Effector memory CD8-positive, alpha-beta T cell (primary cell): ENCODE data around the gene DNMT3L.

Source experiments
- ATAC-seq: fragments of 150-1000 bp; cut with Tn5 transposase; replicated peaks from 2 replicates; pipeline ENCODE4 v1.10.0; 2021; ENCODE audit warnings: mild to moderate bottlenecking, moderate library complexity
- DNase-seq, 3 experiments: peaks; one replicate each; pipeline ENCODE4 v3.0.0; 2021
- H3K27ac Mint-ChIP-seq, 2 donors: one replicate each; pipeline ENCODE4 v1.8.0; 2022; ENCODE audit warnings: mild to moderate bottlenecking in 2 of 2, mixed read lengths in 2 of 2, moderate library complexity in 2 of 2
- H3K27me3 Mint-ChIP-seq, 2 donors: one replicate each; pipeline ENCODE4 v1.8.0; 2022; ENCODE audit warnings: mixed read lengths in 2 of 2
- H3K36me3 Mint-ChIP-seq: one replicate; pipeline ENCODE4 v1.8.0; 2022; ENCODE audit warnings: mild to moderate bottlenecking, moderate library complexity, mixed read lengths; ENCODE audit not compliant: insufficient read depth
- H3K4me1 Mint-ChIP-seq, 2 donors: one replicate each; pipeline ENCODE4 v1.8.0; 2022; ENCODE audit warnings: low read depth in 2 of 2, mixed read lengths in 2 of 2
- H3K4me3 Mint-ChIP-seq, 2 donors: one replicate each; pipeline ENCODE4 v1.8.0; 2022; ENCODE audit warnings: mild to moderate bottlenecking in 2 of 2, mixed read lengths in 2 of 2, moderate library complexity in 2 of 2
- H3K9me3 Mint-ChIP-seq, 2 donors: one replicate each; pipeline ENCODE4 v1.8.0; 2022; ENCODE audit warnings: mixed read lengths in 2 of 2

Gene DNMT3L

DNA sequence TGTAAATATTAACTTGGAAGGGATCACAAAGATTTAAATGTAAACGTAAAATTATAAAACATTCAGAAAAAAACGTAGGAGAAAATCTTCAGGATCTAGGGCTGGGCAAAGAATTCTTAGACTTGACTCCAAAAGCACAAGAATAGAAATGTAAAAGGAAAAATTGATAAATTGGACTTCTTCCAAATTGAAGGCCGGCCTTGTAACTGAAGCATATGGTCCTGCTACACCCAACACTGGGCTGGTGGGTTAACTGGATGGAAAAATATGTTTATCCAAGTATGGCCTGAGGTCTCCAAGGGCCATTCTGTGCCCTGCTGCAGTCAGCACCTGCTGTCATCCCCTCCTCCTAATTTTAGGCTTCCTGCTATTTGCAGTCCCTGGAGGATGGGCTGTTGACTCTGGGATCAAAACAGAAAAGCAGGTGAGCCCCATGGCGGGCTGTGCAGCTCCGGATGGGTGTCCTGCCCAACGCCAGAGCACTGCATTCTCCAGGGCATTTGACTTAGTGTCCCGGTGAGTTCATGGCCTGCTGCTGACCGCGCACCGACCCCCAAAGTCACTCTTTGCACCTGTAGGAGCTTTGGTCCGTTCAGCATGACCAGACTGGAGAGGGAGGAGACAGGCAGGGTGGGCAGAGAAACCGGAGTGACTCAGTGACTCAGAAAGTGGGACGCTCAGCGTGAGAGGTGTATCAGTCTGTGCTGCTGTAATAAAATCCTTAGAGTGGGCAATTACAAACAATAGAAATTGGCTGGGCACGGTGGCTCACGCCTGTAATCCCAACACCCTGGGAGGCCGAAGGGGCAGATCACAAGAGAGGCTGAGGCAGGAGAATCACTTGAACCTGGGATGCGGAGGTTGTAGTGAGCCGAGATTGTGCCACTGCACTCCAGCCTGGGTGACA lies 17.9 kb upstream of the DNMT3L start:
- Mint-ChIP-seq H3K27ac (no peak overlapping the region), H3K36me3 (peaks cover 5% of the 10 kb centered on the region), H3K27me3 (no peaks in the 10 kb centered on the region), H3K9me3 (no peaks in the 10 kb centered on the region), H3K4me3 (no peak overlapping the region), H3K4me1 (no peaks in the 10 kb centered on the region)
- no peak for DNase-seq
- ATAC-seq = no peak

DNA sequence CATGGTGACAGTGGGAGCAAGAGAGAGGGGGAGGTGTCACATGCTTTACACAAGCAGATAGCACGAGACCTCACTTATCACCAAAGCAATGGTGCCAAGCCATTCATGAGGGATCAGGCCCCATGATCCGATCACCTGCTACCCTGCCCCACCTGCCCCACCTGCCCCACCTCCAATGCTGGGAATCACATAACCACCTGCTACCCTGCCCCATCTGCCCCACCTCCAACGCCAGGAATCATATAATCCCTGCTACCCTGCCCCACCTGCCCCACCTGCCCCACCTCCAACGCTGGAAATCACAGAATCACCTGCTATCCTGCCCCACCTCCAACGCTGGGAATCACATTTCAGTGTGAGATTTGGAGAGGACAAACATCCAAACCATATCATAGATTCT lies 13.3 kb upstream of the DNMT3L start:
- ATAC-seq (no peak), DNase-seq (no peak)
- Mint-ChIP-seq H3K9me3 (no peaks in the 10 kb centered on the region), H3K4me3 (no peak overlapping the region), H3K4me1 (no peaks in the 10 kb centered on the region), H3K36me3 (peaks cover 5% of the 10 kb centered on the region), H3K27me3 (peaks cover 0 to 9% of the 10 kb centered on the region in 2 donors), H3K27ac (no peak overlapping the region)

DNA sequence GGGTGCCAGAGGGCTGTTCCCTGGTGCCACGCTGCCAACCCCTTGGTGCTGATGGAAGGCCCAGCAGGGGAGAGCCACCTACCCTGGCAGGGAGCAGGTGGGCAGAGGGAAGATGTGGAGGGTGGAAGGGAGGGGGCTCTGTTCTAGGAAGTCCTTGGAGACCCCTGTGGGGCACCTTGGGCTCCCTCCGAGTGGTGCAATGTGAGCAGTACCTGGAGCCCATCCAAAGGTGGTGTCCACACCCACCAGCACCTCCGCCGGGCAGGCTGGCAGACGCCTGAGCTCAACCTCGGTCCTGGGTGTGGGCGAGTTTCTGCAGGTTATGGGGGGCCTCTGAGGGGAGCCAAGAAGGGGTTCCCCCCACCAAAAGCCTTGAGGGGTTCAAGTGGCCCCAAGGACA lies 11.3 kb upstream of the DNMT3L start:
- no peak overlapping the region for H3K27ac Mint-ChIP-seq
- no peaks in the 10 kb centered on the region for H3K4me1 Mint-ChIP-seq
- no peak for ATAC-seq

DNA sequence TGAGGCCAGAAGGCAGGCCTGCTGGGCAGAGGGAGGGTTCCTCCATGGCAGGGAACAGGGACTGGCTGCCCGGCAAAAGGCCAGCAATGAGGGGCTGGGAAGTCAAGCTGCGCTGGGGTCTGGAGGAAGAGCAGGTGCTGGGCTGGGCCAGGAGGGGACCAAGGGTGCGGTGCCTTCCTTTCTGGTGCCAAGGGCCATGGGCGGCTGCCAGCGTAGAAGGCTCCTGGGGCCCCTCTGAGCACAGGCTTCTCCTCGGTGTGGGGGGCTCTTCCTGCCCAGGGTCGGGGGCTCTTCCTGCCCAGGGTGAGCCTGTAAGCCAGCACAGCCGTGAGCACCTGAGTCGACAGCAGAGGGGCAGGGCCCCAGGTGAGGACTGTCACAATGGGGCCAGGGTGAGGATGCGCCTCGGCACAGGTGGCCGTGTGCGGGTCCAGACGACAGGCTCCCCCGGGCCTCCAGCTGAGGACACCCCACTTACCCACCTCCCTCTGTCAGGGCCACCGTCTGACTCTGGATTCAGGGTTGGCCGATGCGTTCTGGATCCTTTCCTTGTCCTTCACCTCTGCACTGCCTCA lies 10.7 kb upstream of the DNMT3L start:
- DNase-seq (no peak), ATAC-seq (no peak)
- Mint-ChIP-seq H3K9me3 (no peaks in the 10 kb centered on the region), H3K27me3 (peaks cover 0 to 9% of the 10 kb centered on the region in 2 donors), H3K36me3 (peaks cover 3% of the 10 kb centered on the region), H3K4me3 (no peak overlapping the region), H3K4me1 (no peaks in the 10 kb centered on the region), H3K27ac (no peak overlapping the region)

More for the DNA sequence above, 11.3 kb upstream of the DNMT3L start:
- DNase-seq = no peak
- Mint-ChIP-seq H3K4me3 (no peak overlapping the region), H3K36me3 (peaks cover 5% of the 10 kb centered on the region), H3K27me3 (peaks cover 0 to 9% of the 10 kb centered on the region in 2 donors), H3K9me3 (no peaks in the 10 kb centered on the region)

DNA sequence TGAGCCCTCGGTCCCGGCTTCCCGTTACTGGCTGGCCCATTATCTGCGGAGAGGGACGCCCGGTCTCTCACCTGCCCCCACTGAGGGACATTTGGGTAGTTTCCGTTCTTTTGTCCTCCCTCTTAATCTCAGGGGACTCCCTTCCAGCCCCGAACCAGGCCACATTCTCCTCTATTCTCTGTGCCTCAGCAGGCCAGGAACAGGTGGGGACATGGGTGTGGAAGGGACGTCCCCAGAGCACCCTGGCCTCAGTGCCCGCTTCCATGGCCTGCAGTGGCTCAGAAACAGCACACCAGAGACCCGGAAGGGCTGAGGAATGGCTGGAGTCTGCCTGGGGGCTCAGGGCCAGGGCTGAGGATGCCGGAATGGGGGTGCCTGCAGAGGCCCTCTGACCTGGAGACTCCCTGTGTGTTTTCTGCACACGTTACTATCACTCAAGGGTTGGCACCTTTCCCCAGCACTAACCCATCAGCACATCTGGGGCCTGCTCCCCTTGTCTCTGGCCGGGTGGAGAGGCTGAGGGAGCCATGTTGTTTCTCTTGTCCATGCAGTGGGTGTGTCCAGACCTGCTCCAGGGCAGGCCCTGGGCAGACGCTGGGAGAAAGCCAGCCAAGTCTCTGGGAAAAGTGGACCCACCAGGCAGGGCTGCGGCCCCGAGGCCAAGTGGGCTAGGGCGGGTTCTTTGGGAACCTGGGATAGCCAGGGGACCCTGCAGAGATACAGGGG lies 10.0 kb upstream of the DNMT3L start:
- Mint-ChIP-seq H3K27me3 (peaks cover 0 to 9% of the 10 kb centered on the region in 2 donors), H3K4me1 (no peaks in the 10 kb centered on the region), H3K36me3 (peaks cover 3% of the 10 kb centered on the region), H3K9me3 (no peaks in the 10 kb centered on the region), H3K27ac (no peak overlapping the region), H3K4me3 (no peak overlapping the region)
- DNase-seq = no peak
- ATAC-seq = no peak

DNA sequence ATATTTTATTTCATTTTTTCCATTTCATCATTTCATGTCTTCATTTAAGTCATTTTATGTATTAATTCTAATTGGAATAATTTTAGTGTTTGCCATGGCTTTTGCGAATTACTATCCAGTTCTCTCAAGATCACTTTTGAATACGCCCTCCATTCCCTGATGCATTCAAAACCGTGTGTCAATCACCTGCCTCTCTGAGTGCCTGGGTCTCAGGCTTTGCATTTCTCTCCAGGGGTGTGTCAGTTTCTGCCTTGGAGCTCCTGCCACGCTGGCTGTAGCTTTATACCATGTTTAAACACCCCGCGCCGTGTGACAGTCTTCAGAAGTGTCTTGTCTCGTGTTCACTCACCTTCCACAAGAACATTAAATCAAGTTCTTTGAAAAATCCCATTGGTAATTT lies 7.4 kb upstream of the DNMT3L start:
- Mint-ChIP-seq H3K4me3 (no peak overlapping the region), H3K36me3 (no peaks in the 10 kb centered on the region), H3K27ac (no peak overlapping the region), H3K9me3 (no peaks in the 10 kb centered on the region), H3K4me1 (no peaks in the 10 kb centered on the region), H3K27me3 (peaks cover 0 to 9% of the 10 kb centered on the region in 2 donors)
- no peak for DNase-seq
- ATAC-seq = no peak

DNA sequence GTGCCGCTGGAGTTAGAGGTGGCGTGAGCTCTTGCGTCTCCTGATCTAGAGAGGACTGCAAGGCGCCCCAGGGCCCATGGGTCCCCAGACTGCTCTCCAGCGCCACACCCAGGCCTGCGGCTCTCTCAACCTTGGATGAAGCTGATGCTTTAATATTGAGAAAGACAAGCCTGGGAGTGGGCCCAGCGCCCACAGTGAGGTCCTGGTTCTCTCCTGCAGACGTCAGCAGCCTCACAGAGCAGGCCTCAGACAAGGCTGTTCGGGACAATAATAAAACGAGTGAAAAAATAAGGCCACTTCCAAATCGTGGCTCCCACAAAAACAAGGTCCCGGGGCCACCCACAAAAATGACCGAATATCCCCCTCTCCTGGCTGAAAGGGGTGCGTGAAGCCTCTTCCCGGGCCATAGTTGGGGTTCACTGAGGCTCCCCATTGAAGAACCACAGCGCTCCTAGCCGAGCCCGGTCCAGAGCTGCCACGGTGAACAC lies 6.0 kb upstream of the DNMT3L start:
- Mint-ChIP-seq H3K9me3 (no peaks in the 10 kb centered on the region), H3K36me3 (no peaks in the 10 kb centered on the region), H3K4me1 (no peaks in the 10 kb centered on the region), H3K4me3 (no peak overlapping the region), H3K27ac (no peak overlapping the region), H3K27me3 (peaks cover 0 to 3% of the 10 kb centered on the region in 2 donors)
- ATAC-seq (peak; percentile 26), DNase-seq (peak in 1 of 3 experiments; percentile 28)

DNA sequence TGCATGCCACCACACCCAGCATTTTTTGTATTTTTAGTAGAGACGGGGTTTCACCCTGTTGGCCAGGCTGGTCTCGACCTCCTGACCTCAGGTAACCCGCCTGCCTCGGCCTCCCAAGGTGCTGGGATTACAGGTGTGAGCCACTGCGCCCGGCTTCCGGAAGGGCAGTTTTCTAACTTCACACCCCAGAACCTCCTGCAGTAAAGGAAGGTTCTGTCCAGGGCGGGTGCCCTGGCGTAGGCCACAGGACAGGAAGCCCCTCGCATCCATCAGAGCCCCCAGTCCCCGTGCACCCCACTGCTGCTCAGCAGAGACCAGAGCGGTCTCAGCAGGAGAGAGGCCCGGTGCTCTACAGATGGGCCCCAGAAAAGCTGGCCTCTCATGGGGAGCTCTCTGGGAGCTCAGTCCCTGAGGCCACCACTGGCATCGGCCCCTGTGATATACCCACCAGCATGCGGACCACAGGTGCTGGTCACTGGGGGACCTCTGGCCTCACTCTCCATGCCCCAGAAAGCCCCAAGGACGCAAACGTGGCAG lies 4.1 kb upstream of the DNMT3L start:
- no peak for DNase-seq
- Mint-ChIP-seq H3K4me3 (no peak overlapping the region), H3K9me3 (no peaks in the 10 kb centered on the region), H3K36me3 (no peaks in the 10 kb centered on the region), H3K27ac (no peak overlapping the region), H3K4me1 (no peaks in the 10 kb centered on the region), H3K27me3 (no peaks in the 10 kb centered on the region)
- ATAC-seq = no peak

DNA sequence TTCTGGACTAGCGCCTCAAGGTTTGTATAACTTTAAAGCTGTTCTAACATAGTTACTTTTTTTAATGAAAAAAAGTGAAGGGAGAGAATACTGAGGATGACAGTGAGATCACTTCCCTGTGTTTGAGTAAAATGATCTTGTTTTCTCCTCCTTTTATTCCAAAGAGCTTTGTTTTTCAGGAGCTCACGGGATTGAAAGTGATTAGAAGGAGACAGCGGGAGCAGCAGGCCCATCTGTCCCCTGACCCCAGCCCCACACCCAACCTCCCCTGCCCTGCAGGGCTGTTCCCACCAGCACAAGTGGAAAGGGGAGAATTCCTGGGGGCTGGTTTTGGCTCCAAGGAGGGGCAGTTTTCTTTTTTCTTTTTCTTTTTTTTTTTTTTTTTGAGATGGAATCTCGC lies 2.1 kb upstream of the DNMT3L start:
- Mint-ChIP-seq H3K9me3 (no peaks in the 10 kb centered on the region), H3K27me3 (no peaks in the 10 kb centered on the region), H3K27ac (no peak overlapping the region), H3K4me1 (no peaks in the 10 kb centered on the region), H3K36me3 (peaks cover 2% of the 10 kb centered on the region), H3K4me3 (no peak overlapping the region)
- no peak for DNase-seq
- ATAC-seq = no peak

DNA sequence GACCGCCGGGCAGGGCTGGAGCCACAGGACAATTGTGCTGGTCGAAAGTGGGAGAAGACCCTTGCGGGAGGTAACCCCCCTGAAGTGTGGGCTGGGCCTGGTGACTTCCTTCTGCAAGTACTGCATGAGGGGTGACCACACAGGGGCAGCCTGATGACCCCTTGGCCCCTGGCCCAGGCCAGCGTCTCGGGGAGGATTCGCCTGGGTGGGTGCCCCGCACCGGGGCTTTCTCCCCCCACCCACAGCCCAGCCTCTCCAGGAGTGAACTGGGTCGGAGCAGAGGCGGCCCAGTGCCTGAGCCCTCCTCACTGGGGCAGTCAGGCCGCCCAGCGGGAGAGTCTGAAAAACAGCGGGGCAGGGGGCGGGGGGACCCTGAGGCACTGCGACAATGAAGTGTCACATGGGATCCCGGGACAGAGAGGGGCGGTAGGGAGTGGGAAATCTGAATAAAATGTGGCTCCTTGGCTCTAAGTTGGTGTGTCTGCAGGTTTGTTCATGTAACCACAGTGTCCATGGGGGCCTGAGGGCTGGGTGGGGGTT lies 1.6 kb upstream of the DNMT3L start:
- DNase-seq (no peak), ATAC-seq (no peak)
- H3K4me3 Mint-ChIP-seq = no peak overlapping the region
- H3K27me3 Mint-ChIP-seq = peaks cover 0 to 4% of the 10 kb centered on the region in 2 donors
- H3K27ac Mint-ChIP-seq = no peak overlapping the region
- peaks cover 2% of the 10 kb centered on the region for H3K36me3 Mint-ChIP-seq
- H3K4me1 Mint-ChIP-seq = no peaks in the 10 kb centered on the region
- no peaks in the 10 kb centered on the region for H3K9me3 Mint-ChIP-seq

DNA sequence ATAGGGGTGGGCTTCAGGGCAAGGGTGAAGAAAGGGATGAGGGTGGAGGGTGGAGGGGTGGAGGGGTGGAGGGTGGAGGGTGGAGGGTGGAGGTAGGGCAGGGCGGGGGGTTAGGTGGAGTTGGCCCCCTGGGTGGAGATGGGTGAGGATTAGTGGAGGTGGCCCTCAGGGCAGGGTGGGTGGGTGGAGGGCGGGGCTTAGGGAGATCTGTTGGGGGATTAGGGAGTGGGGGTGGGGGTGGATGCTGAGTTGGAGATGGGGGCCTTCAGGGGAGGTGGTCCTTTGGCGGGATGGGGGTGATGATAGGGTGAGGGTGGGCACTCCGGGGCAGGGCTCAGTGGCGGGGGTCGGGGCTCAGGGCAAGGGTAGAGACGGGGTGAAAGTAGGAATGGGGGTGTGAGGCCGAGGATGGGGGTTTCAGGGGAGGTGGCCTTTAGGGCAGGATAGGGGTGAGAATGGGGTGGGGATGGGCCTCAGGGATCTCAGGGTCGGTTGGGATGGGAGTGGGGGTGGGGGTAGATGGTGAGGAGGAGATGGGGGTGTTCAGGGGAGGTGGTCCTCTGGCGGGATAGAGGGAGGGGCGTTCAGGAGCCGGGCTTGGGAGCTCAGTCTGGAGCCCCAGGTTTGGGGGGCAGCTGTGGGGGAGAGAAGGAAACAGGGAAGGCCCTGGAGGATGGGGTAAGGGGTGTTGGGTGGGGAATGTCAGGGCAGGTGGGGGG lies 800 bp upstream of the DNMT3L start:
- ATAC-seq = no peak
- Mint-ChIP-seq H3K27me3 (peaks cover 0 to 10% of the 10 kb centered on the region in 2 donors), H3K9me3 (no peaks in the 10 kb centered on the region), H3K4me3 (no peak overlapping the region), H3K4me1 (no peaks in the 10 kb centered on the region), H3K27ac (no peak overlapping the region), H3K36me3 (peaks cover 2% of the 10 kb centered on the region)
- DNase-seq = no peak

DNA sequence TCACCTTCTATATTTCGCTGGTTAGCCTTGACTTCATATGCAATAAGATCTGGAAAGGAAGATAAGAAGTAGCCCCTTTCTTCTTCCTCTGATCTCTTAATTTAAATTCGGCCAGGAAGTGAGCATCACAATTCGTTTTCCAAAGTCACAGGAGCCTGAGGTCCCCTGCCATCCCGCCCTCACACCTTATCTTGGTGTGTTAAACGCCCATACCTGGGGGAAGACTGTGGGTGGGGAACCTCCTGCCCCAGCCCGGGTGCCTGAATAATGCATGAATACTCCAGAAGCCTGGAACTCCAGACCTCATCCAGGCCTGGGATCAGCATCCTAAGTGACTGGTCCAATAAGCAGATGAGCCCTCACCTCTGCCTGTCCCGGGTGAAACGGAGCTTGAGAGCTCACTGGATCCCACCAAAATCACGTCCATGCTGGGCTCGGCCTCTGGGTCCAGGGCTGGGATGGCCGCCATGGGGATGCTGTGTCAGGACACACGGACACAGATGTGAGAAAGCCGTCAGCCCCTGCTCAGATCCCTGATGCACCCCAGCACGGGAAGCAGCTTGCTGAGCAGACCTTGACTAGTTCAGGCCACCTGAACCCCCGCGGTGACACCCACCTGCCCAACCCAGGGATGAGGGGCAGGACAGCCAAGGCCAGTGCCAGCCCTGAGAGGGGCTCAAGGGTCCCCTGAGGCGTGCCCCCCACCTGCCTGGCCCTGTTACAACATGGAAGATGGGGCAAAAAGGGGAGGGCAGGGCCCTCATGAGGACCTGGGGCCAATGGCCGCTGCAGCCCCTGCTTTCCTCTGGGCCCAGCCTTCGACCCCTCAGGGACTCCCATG lies 686 bp downstream of the DNMT3L start:
- H3K4me1 Mint-ChIP-seq = no peaks in the 10 kb centered on the region
- H3K9me3 Mint-ChIP-seq = no peaks in the 10 kb centered on the region
- no peak for DNase-seq
- peaks cover 0 to 10% of the 10 kb centered on the region in 2 donors for H3K27me3 Mint-ChIP-seq
- no peak for ATAC-seq
- no peak overlapping the region for H3K4me3 Mint-ChIP-seq
- H3K36me3 Mint-ChIP-seq = peaks cover 2% of the 10 kb centered on the region
- H3K27ac Mint-ChIP-seq = peak overlapping the region; percentile 35
